H1 (cell line): ENCODE data around the gene CNGB1. TPM values are rescaled to one million over a fixed set of nuclear protein-coding genes. Genes with fewer than 3 reads are reported as not detected.

Source experiments
- CTCF ChIA-PET: fragments of 300-600 bp; sonication (Branson Sonifier 250); formaldehyde crosslinking; loops from one replicate; lab custom pipeline; 2021; ENCODE audit not compliant: partially characterized antibody; lab: Charles Lee
- POLR2A ChIA-PET: fragments of 300-600 bp; sonication (Branson Sonifier 250); formaldehyde crosslinking; loops from one replicate; lab custom pipeline; 2021; ENCODE audit warnings: inconsistent platforms; ENCODE audit not compliant: partially characterized antibody; lab: Charles Lee
- DNase-seq, 2 experiments: peaks; one replicate each; pipeline versions ENCODE4 v3.0.0 to v3.0.0-alpha.2; 2010 to 2022; ENCODE audit warnings: low spot score in 2 of 2, low read depth in 1 of 2, mixed read lengths in 1 of 2
- FAIRE-seq: peaks from 2 replicates; lab custom pipeline; 2011; peaks lifted over from hg19 to GRCh38; lab: Jason Lieb, UNC
- H2AFZ ChIP-seq: 2 replicates; pipeline ENCODE4 v1.8.1; 2012; ENCODE audit warnings: low read length, inconsistent platforms
- H2AK5ac ChIP-seq: 2 replicates; pipeline ENCODE4 v1.6.1; 2013; ENCODE audit warnings: low read depth, low read length
- H2BK120ac ChIP-seq: replicated peaks from 2 replicates; pipeline ENCODE3; 2013; ENCODE audit warnings: low read depth, low read length, inconsistent platforms
- H2BK12ac ChIP-seq: 2 replicates; pipeline ENCODE4 v1.6.1; 2013; ENCODE audit warnings: low read depth, low read length
- H2BK15ac ChIP-seq: 2 replicates; pipeline ENCODE4 v1.6.1; 2013; ENCODE audit warnings: low read length
- H2BK20ac ChIP-seq: 2 replicates; pipeline ENCODE4 v1.6.1; 2013; ENCODE audit warnings: low read length
- H2BK5ac ChIP-seq: 2 replicates; pipeline ENCODE4 v1.6.1; 2013; ENCODE audit warnings: low read depth, low read length
- H3K14ac ChIP-seq: 2 replicates; pipeline ENCODE4 v1.6.1; 2013; ENCODE audit warnings: inconsistent platforms; ENCODE audit not compliant: insufficient read length
- H3K18ac ChIP-seq: 2 replicates; pipeline ENCODE4 v1.6.1; 2013; ENCODE audit warnings: low read length; ENCODE audit errors: extremely low read depth
- H3K23ac ChIP-seq: 2 replicates; pipeline ENCODE4 v1.6.1; 2013; ENCODE audit warnings: inconsistent platforms; ENCODE audit not compliant: insufficient read length
- H3K23me2 ChIP-seq: 2 replicates; pipeline ENCODE4 v1.6.1; 2013; ENCODE audit warnings: low read depth, low read length
- H3K27ac ChIP-seq: 2 replicates; pipeline ENCODE4 v1.6.1; 2011; ENCODE audit warnings: low read depth, low read length, inconsistent platforms
- H3K27me3 ChIP-seq, 4 experiments: replicated peaks in 1 of 4; 1 replicate in 1 of 4; 2 replicates in 3 of 4; pipeline versions ENCODE4 v1.6.1 to v1.8.1; 2011 to 2013; ENCODE audit warnings: low read length in 3 of 4, mild to moderate bottlenecking in 3 of 4, inconsistent platforms in 2 of 4, mixed read lengths in 2 of 4, moderate library complexity in 1 of 4; ENCODE audit not compliant: control insufficient read depth in 3 of 4, insufficient read depth in 3 of 4; ENCODE audit errors: extremely low read depth in 1 of 4
- H3K36me3 ChIP-seq, 4 experiments: 2 replicates each; pipeline versions ENCODE4 v1.6.1 to v1.8.1; 2011 to 2013; ENCODE audit warnings: mild to moderate bottlenecking in 4 of 4, low read length in 3 of 4, moderate library complexity in 2 of 4, control low read depth in 1 of 4, inconsistent platforms in 1 of 4; ENCODE audit not compliant: insufficient read depth in 4 of 4, control insufficient read depth in 2 of 4
- H3K4ac ChIP-seq: replicated peaks from 2 replicates; pipeline ENCODE3; 2013; ENCODE audit warnings: low read length, low read depth, mixed read lengths, inconsistent platforms; ENCODE audit not compliant: insufficient read length
- H3K4me1 ChIP-seq, 4 experiments: replicated peaks in 1 of 4; 1 replicate in 1 of 4; 2 replicates in 3 of 4; pipeline versions ENCODE4 v1.6.1 to v1.8.1; 2011 to 2013; ENCODE audit warnings: low read length in 3 of 4, inconsistent platforms in 2 of 4, mixed read lengths in 1 of 4; ENCODE audit not compliant: insufficient read depth in 4 of 4, control insufficient read depth in 3 of 4
- H3K4me2 ChIP-seq, 2 experiments: 2 replicates each; pipeline versions ENCODE4 v1.6.1 to v1.8.1; 2011 to 2013; ENCODE audit warnings: low read depth in 2 of 2, low read length in 2 of 2, control low read depth in 1 of 2, inconsistent platforms in 1 of 2, mild to moderate bottlenecking in 1 of 2; ENCODE audit not compliant: insufficient read depth in 1 of 2
- H3K4me3 ChIP-seq, 4 experiments: fragments of 200-600, 300-600 bp in 1 of 4; sonication (generic), shearing (Covaris generic), sonication (Bioruptor Twin) in 1 of 4; 2 replicates each; pipeline versions ENCODE4 v1.5.1 to v1.8.1; 2011 to 2016; ENCODE audit warnings: low read length in 4 of 4, low read depth in 3 of 4, control low read depth in 2 of 4, inconsistent platforms in 2 of 4, mild to moderate bottlenecking in 2 of 4, mixed read lengths in 1 of 4, moderate library complexity in 1 of 4; ENCODE audit not compliant: insufficient read depth in 2 of 4; ENCODE audit errors: extremely low read depth in 1 of 4
- H3K56ac ChIP-seq: replicated peaks from 2 replicates; pipeline ENCODE3; 2013; ENCODE audit warnings: low read depth, mild to moderate bottlenecking, mixed read lengths, low read length, inconsistent platforms; ENCODE audit not compliant: insufficient read length
- H3K79me1 ChIP-seq: 2 replicates; pipeline ENCODE4 v1.6.1; 2013; ENCODE audit warnings: low read depth, low read length, control low read depth
- H3K79me2 ChIP-seq, 2 experiments: 2 replicates each; pipeline versions ENCODE4 v1.6.1 to v1.8.1; 2012 to 2013; ENCODE audit warnings: low read length in 2 of 2, mild to moderate bottlenecking in 2 of 2, inconsistent platforms in 1 of 2; ENCODE audit not compliant: insufficient read depth in 2 of 2, control insufficient read depth in 1 of 2
- H3K9ac ChIP-seq, 4 experiments: replicated peaks in 1 of 4; 1 replicate in 1 of 4; 2 replicates in 3 of 4; pipeline versions ENCODE4 v1.6.1 to v1.8.1; 2011 to 2013; ENCODE audit warnings: low read depth in 3 of 4, low read length in 3 of 4, control low read depth in 2 of 4, mild to moderate bottlenecking in 2 of 4, moderate library complexity in 2 of 4, inconsistent platforms in 1 of 4; ENCODE audit errors: extremely low read depth in 1 of 4
- H3K9me3 ChIP-seq, 2 experiments: 2 replicates each; pipeline versions ENCODE4 v1.6.1 to v1.8.1; 2012 to 2013; ENCODE audit warnings: mild to moderate bottlenecking in 2 of 2, moderate library complexity in 2 of 2, control low read depth in 1 of 2, inconsistent platforms in 1 of 2, low read depth in 1 of 2, low read length in 1 of 2, mixed read lengths in 1 of 2; ENCODE audit not compliant: insufficient read depth in 2 of 2
- H4K20me1 ChIP-seq, 2 experiments: replicated peaks in 1 of 2; 2 replicates each; pipeline versions ENCODE3 to v1.8.1; 2011 to 2013; ENCODE audit warnings: inconsistent platforms in 2 of 2, low read length in 2 of 2, mild to moderate bottlenecking in 1 of 2; ENCODE audit not compliant: insufficient read depth in 2 of 2, control insufficient read depth in 1 of 2
- H4K5ac ChIP-seq: 2 replicates; pipeline ENCODE4 v1.6.1; 2013; ENCODE audit warnings: low read length, low read depth, mixed read lengths, inconsistent platforms; ENCODE audit not compliant: insufficient read length
- H4K8ac ChIP-seq: 2 replicates; pipeline ENCODE4 v1.8.0; 2013; ENCODE audit warnings: mild to moderate bottlenecking, moderate library complexity, low read length, inconsistent platforms; ENCODE audit not compliant: insufficient read depth; ENCODE audit errors: extremely low read depth
- H4K91ac ChIP-seq: replicated peaks from 2 replicates; pipeline ENCODE3; 2013; ENCODE audit warnings: low read length, mixed read lengths, inconsistent platforms; ENCODE audit not compliant: insufficient read length
- ATF2 ChIP-seq: IDR thresholded peaks from 2 replicates; pipeline ENCODE4 v1.6.1; 2012; ENCODE audit warnings: low read length, inconsistent platforms
- BCL11A ChIP-seq, 2 experiments: IDR thresholded peaks; one replicate each; pipeline ENCODE4 v1.6.1; 2011; ENCODE audit warnings: low read depth in 2 of 2, low read length in 2 of 2, mild to moderate bottlenecking in 2 of 2
- CBX5 ChIP-seq: fragments of 300-800, 300-1000 bp; sonication (generic); IDR thresholded peaks from 2 replicates; pipeline ENCODE4 v1.7.1; 2016; ENCODE audit warnings: antibody characterized with exemption, low read length, low read depth
- EP300 ChIP-seq, 2 experiments: IDR thresholded peaks; 1 replicate in 1 of 2; 2 replicates in 1 of 2; pipeline ENCODE4 v1.6.1; 2011 to 2012; ENCODE audit warnings: low read depth in 2 of 2, low read length in 2 of 2, mild to moderate bottlenecking in 2 of 2, borderline replicate concordance in 1 of 2, inconsistent platforms in 1 of 2, moderate library complexity in 1 of 2
- SUZ12 ChIP-seq: fragments of 200-600 bp; sonication (generic); IDR thresholded peaks from 2 replicates; pipeline ENCODE4 v1.6.1; 2012; ENCODE audit warnings: mild to moderate bottlenecking, inconsistent platforms, low read length, moderate library complexity, mixed read lengths
- ZNF274 ChIP-seq: IDR thresholded peaks from 2 replicates; pipeline ENCODE4 v1.7.0; 2012; ENCODE audit warnings: low read length, borderline replicate concordance; ENCODE audit errors: extremely low read depth
- WGBS, 2 experiments: shearing (Covaris generic) in 1 of 2; methylation state at CpG; one replicate each; pipeline versions ENCODE4 v1.1.6 to v1.1.7; 2013 to 2015; ENCODE audit warnings: low lambda C conversion rate in 2 of 2, mixed read lengths in 2 of 2, inconsistent platforms in 1 of 2, low coverage in 1 of 2, missing lambda C conversion rate in 1 of 2; ENCODE audit not compliant: insufficient replicate concordance in 2 of 2, insufficient coverage in 1 of 2, insufficient read length in 1 of 2; ENCODE audit errors: extremely low coverage in 1 of 2, missing lambda C conversion rate in 1 of 2; 5-methylcytosine and 5-hydroxymethylcytosine counted together
- polyA plus RNA-seq, 7 experiments: library from polyadenylated mRNA; depleted of rRNA in 3 of 7; stranded (reverse) in 5 of 7; unstranded in 2 of 7; fragments of >200 nt in 5 of 7; fragments of 200-250 nt in 2 of 7; gene quantifications; 1 replicate in 5 of 7; 2 replicates in 1 of 7; 4 replicates in 1 of 7; pipeline versions ENCODE4 v1.2.1 to v1.2.3, GENCODE V29; 2011 to 2013; ENCODE audit warnings: missing spikeins in 2 of 7, mixed read lengths in 2 of 7
- total RNA-seq: library from RNA; stranded (reverse); fragmentation: NEBNext Ultra II Directional; extraction: Animal tissue kit (Norgen Biotek cat#: 25700); gene quantifications from 2 replicates; pipeline ENCODE4 v1.2.1, GENCODE V29; 2021
- TF ChIP-seq, protein P1 (sequence below): IDR thresholded peaks from 2 replicates; pipeline ENCODE4 v1.6.1; 2011; ENCODE audit warnings: low read length, improper control_type of control experiment

CNGB1 gene
- total and polyA plus RNA-seq, 2 of the 8 experiments (the other 6 are each of a cell fraction or from before 2014, with no cell fraction given): not detected

GRCh38 chr16:57882206-57882605 is 88.7 kb downstream of the CNGB1 start:
- H3K27me3 ChIP-seq: peaks cover 0 to 5% (median under 1%) of the 10 kb centered on the region in 4 experiments; a peak in 3 of 7 replicates
- CTCF ChIA-PET: interaction anchor here (0.9 to 3.1 kb wide), 10 partner anchors 9 to 151 kb away, joined by 3 to 15 read pairs (median 5); no protein-coding TSS in a partner anchor
- TF ChIP-seq, protein P1, sequence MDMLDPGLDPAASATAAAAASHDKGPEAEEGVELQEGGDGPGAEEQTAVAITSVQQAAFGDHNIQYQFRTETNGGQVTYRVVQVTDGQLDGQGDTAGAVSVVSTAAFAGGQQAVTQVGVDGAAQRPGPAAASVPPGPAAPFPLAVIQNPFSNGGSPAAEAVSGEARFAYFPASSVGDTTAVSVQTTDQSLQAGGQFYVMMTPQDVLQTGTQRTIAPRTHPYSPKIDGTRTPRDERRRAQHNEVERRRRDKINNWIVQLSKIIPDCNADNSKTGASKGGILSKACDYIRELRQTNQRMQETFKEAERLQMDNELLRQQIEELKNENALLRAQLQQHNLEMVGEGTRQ: no peak
- TF ChIP-seq CBX5 (no peak), ZNF274 (no peak), EP300 (IDR thresholded peaks at IDR 0.05; ENCODE audit: borderline replicate concordance in 1 of 2, low read depth in 2 of 2, low read length in 2 of 2) (no peak), BCL11A (IDR thresholded peaks at IDR 0.05; ENCODE audit: low read depth in 2 of 2, low read length in 2 of 2) (no peak), SUZ12 (no peak), ATF2 (no peak)

More at GRCh38 chr16:57882206-57882605, 88.7 kb downstream of the CNGB1 start:
- Histone ChIP-seq H3K4me1 (peaks cover 0 to 11% (median 3%) of the 10 kb centered on the region in 4 experiments; a peak in 5 of 7 replicates), H3K56ac (no peak overlapping the region), H2AFZ (no peak overlapping the region), H2AK5ac (no peak overlapping the region), H3K79me2 (no peaks in the 10 kb centered on the region), H2BK120ac (no peak overlapping the region), H4K20me1 (no peaks in the 10 kb centered on the region), H2BK20ac (no peak overlapping the region), H4K8ac (no peak overlapping the region), H3K4me2 (no peak overlapping the region), H2BK15ac (no peak overlapping the region), H3K9ac (no peak overlapping the region), H3K18ac (no peak overlapping the region), H2BK12ac (no peak overlapping the region), H4K91ac (no peak overlapping the region), H3K27ac (no peak overlapping the region), H4K5ac (no peak overlapping the region), H3K9me3 (no peaks in the 10 kb centered on the region), H3K4me3 (no peak overlapping the region), H3K23me2 (no peaks in the 10 kb centered on the region; the same call in 1 of the 2 replicates), H2BK5ac (no peak overlapping the region), H3K36me3 (no peaks in the 10 kb centered on the region), H3K23ac (no peak overlapping the region), H3K4ac (no peak overlapping the region), H3K79me1 (no peaks in the 10 kb centered on the region), H3K14ac (no peak overlapping the region)
- POLR2A ChIA-PET: interaction anchor here (0.9 to 1.6 kb wide), 3 partner anchors 10 to 30 kb away, joined by 3 to 4 read pairs (median 3); no protein-coding TSS in a partner anchor
- WGBS, 2 experiments: 93% methylated on average over 2 of the region's 2 CpGs; no CpG with 5 or more reads in 1 of the 2 experiments
- DNase-seq (no peak), FAIRE-seq (no peak)
